WTC11 (cell line): ENCODE data around the gene PCYOX1L.

Experiments used
- NFYB ChIP-seq: sonication (generic); formaldehyde crosslinking; conservative IDR thresholded peaks from 2 replicates; pipeline ENCODE4 v1.8.0; 2022; ENCODE audit warnings: low read depth, missing genetic modification reagents
- SP1 ChIP-seq: sonication (generic); formaldehyde crosslinking; conservative IDR thresholded peaks from 2 replicates; pipeline ENCODE4 v1.8.1; 2022; ENCODE audit warnings: missing genetic modification reagents
- TF ChIP-seq, protein P1 (sequence below): fragments of 200-600 bp; IDR thresholded peaks from 2 replicates; pipeline ENCODE4 v1.8.0; 2022; ENCODE audit warnings: antibody characterized with exemption
- TF ChIP-seq, protein P2 (sequence below): sonication (generic); formaldehyde crosslinking; IDR thresholded peaks from 2 replicates; pipeline ENCODE4 v1.8.1; 2023; ENCODE audit warnings: mild to moderate bottlenecking, missing genetic modification reagents, moderate library complexity
- TF ChIP-seq, protein P3 (sequence below): sonication (generic); formaldehyde crosslinking; IDR thresholded peaks from 2 replicates; pipeline ENCODE4 v1.8.0; 2022; ENCODE audit warnings: missing genetic modification reagents

DNA sequence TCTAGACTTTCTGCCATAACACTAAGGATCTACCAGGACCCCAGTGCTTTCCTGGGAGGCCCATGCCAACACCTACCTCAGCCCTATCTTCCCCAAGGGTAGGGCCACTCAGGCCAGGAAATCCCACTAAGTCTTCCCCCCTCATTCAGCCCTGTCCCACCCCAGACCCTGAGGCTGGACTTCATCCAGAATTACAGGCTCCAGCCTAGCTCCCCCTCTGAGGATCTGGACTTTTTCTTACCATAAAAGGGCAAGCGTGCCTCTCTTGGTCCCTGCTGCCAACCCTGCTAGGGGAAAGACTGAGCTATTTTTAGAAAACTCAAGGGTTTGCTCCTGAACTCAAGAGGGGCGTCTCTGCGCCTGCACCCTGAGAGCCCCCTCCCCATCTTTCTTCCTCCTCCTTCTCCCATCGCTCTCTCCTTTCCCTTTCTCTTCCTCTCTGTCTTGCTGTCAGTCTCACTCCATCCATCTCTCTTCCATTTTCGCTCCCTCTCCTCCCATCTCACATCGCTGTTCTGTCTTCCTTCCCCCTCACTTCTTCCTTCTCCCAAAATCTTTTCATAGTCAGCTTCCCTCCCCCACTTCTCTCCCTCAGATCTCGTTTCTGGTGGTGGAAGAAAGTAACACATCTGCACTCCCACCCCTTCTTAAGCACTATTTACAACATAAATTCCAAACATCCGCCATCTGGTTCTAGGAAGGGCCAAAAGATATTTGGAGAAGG lies 59.3 kb downstream of the PCYOX1L start:
- TF ChIP-seq, protein P1, sequence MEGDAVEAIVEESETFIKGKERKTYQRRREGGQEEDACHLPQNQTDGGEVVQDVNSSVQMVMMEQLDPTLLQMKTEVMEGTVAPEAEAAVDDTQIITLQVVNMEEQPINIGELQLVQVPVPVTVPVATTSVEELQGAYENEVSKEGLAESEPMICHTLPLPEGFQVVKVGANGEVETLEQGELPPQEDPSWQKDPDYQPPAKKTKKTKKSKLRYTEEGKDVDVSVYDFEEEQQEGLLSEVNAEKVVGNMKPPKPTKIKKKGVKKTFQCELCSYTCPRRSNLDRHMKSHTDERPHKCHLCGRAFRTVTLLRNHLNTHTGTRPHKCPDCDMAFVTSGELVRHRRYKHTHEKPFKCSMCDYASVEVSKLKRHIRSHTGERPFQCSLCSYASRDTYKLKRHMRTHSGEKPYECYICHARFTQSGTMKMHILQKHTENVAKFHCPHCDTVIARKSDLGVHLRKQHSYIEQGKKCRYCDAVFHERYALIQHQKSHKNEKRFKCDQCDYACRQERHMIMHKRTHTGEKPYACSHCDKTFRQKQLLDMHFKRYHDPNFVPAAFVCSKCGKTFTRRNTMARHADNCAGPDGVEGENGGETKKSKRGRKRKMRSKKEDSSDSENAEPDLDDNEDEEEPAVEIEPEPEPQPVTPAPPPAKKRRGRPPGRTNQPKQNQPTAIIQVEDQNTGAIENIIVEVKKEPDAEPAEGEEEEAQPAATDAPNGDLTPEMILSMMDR = no peak
- TF ChIP-seq SP1 (CRISPR knock-in tag) = no peak
- TF ChIP-seq NFYB = no peak
- TF ChIP-seq, protein P2, sequence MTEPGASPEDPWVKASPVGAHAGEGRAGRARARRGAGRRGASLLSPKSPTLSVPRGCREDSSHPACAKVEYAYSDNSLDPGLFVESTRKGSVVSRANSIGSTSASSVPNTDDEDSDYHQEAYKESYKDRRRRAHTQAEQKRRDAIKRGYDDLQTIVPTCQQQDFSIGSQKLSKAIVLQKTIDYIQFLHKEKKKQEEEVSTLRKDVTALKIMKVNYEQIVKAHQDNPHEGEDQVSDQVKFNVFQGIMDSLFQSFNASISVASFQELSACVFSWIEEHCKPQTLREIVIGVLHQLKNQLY (CRISPR knock-in tag) = no peak
- TF ChIP-seq, protein P3, sequence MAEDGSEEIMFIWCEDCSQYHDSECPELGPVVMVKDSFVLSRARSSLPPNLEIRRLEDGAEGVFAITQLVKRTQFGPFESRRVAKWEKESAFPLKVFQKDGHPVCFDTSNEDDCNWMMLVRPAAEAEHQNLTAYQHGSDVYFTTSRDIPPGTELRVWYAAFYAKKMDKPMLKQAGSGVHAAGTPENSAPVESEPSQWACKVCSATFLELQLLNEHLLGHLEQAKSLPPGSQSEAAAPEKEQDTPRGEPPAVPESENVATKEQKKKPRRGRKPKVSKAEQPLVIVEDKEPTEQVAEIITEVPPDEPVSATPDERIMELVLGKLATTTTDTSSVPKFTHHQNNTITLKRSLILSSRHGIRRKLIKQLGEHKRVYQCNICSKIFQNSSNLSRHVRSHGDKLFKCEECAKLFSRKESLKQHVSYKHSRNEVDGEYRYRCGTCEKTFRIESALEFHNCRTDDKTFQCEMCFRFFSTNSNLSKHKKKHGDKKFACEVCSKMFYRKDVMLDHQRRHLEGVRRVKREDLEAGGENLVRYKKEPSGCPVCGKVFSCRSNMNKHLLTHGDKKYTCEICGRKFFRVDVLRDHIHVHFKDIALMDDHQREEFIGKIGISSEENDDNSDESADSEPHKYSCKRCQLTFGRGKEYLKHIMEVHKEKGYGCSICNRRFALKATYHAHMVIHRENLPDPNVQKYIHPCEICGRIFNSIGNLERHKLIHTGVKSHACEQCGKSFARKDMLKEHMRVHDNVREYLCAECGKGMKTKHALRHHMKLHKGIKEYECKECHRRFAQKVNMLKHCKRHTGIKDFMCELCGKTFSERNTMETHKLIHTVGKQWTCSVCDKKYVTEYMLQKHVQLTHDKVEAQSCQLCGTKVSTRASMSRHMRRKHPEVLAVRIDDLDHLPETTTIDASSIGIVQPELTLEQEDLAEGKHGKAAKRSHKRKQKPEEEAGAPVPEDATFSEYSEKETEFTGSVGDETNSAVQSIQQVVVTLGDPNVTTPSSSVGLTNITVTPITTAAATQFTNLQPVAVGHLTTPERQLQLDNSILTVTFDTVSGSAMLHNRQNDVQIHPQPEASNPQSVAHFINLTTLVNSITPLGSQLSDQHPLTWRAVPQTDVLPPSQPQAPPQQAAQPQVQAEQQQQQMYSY (CRISPR knock-in tag) = no peak
